Astrocyte (in vitro differentiated cells and primary cell): Measurements from ENCODE around the gene TIMP2. TPM values are rescaled to one million over a fixed set of nuclear protein-coding genes. Genes with fewer than 3 reads are reported as not detected.
"Not testable (repeated sequence)": the region's sequence is repeated elsewhere in the genome, so short reads cannot be mapped to it uniquely, and the experiment has no call there.

ENCODE experiments used
- DNase-seq: peaks from one replicate; pipeline ENCODE4 v3.0.0-alpha.2; 2010; ENCODE audit warnings: low read depth
- FAIRE-seq: peaks from 2 replicates; lab custom pipeline; 2011; peaks lifted over from hg19 to GRCh38; lab: Jason Lieb, UNC
- H2AFZ ChIP-seq: 2 replicates; pipeline ENCODE4 v1.6.0; 2012; ENCODE audit warnings: low read depth, low read length, inconsistent platforms
- H3K27ac ChIP-seq: 2 replicates; pipeline ENCODE4 v1.5.1; 2011; ENCODE audit warnings: low read depth, low read length, inconsistent platforms
- H3K27me3 ChIP-seq: 2 replicates; pipeline ENCODE4 v1.6.0; 2011; ENCODE audit warnings: low read length, inconsistent platforms; ENCODE audit not compliant: insufficient read depth
- H3K36me3 ChIP-seq: 2 replicates; pipeline ENCODE4 v1.5.1; 2011; ENCODE audit warnings: low read length, inconsistent platforms; ENCODE audit not compliant: insufficient read depth
- H3K4me1 ChIP-seq: 2 replicates; pipeline ENCODE4 v1.5.1; 2011; ENCODE audit warnings: low read length, inconsistent platforms; ENCODE audit not compliant: insufficient read depth
- H3K4me2 ChIP-seq: 2 replicates; pipeline ENCODE4 v1.6.0; 2012; ENCODE audit warnings: low read length, inconsistent platforms
- H3K4me3 ChIP-seq: 2 replicates; pipeline ENCODE4 v1.5.1; 2011; ENCODE audit warnings: low read depth, mild to moderate bottlenecking, low read length, inconsistent platforms; ENCODE audit not compliant: insufficient read depth
- H3K79me2 ChIP-seq: 2 replicates; pipeline ENCODE4 v1.6.0; 2012; ENCODE audit warnings: mild to moderate bottlenecking, low read length, inconsistent platforms; ENCODE audit not compliant: insufficient read depth
- H3K9ac ChIP-seq: 2 replicates; pipeline ENCODE4 v1.6.0; 2012; ENCODE audit warnings: mild to moderate bottlenecking, low read length, inconsistent platforms
- H3K9me3 ChIP-seq: 2 replicates; pipeline ENCODE4 v1.5.1; 2012; ENCODE audit warnings: low read depth, mild to moderate bottlenecking, low read length, inconsistent platforms; ENCODE audit not compliant: insufficient read depth
- H4K20me1 ChIP-seq: 2 replicates; pipeline ENCODE4 v1.6.0; 2012; ENCODE audit warnings: low read length, inconsistent platforms; ENCODE audit not compliant: insufficient read depth
- H3K27ac Mint-ChIP-seq: one replicate; pipeline ENCODE4 v1.8.0; 2021; ENCODE audit warnings: mild to moderate bottlenecking, mixed read lengths; ENCODE audit not compliant: unreplicated experiment
- H3K27me3 Mint-ChIP-seq: one replicate; pipeline ENCODE4 v1.8.0; 2021; ENCODE audit warnings: low read depth, mixed read lengths; ENCODE audit not compliant: unreplicated experiment
- H3K36me3 Mint-ChIP-seq: one replicate; pipeline ENCODE4 v1.8.0; 2021; ENCODE audit warnings: low read depth, mixed read lengths; ENCODE audit not compliant: unreplicated experiment
- H3K4me1 Mint-ChIP-seq: one replicate; pipeline ENCODE4 v1.8.0; 2021; ENCODE audit warnings: low read depth, mixed read lengths; ENCODE audit not compliant: unreplicated experiment
- H3K4me3 Mint-ChIP-seq: one replicate; pipeline ENCODE4 v1.8.0; 2021; ENCODE audit warnings: mild to moderate bottlenecking, moderate library complexity, mixed read lengths; ENCODE audit not compliant: unreplicated experiment
- H3K9me3 Mint-ChIP-seq: one replicate; pipeline ENCODE4 v1.8.0; 2021; ENCODE audit warnings: mild to moderate bottlenecking, mixed read lengths; ENCODE audit not compliant: unreplicated experiment
- EZH2 ChIP-seq: IDR thresholded peaks from 2 replicates; pipeline ENCODE4 v1.6.1; 2012; ENCODE audit warnings: mild to moderate bottlenecking, low read length, inconsistent platforms; ENCODE audit not compliant: insufficient read depth
- total RNA-seq: library from RNA; stranded (reverse); gene quantifications from 2 replicates; pipeline ENCODE4 v1.2.1, GENCODE V29; 2021
- TF ChIP-seq, protein P1 (sequence below): IDR thresholded peaks from 2 replicates; pipeline ENCODE4 v1.5.1; 2011; ENCODE audit warnings: low read depth, mild to moderate bottlenecking, inconsistent platforms, low read length, moderate library complexity; ENCODE audit not compliant: insufficient read depth

TIMP2 gene
- total RNA-seq, 1 donor from 2014 or later: 184 TPM

DNA sequence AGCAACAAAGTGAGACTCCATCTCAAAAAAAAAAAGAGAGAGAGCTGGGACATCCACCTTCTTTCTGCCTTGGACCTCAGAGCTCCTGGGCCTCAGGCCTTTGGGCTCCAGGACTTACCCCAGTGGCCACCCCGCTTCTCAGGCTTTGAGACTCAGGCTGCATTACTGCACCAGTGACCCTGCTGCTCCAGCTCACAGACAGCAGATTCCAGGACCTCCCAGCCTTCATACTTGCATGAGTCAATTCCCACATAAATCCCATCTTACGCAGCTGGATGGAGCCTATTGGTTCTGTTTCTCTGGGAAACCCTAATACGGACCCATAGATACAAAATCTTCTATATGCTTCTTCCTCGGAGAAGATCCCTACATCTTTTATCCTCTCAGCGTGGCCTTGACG, 20.1 kb downstream of the TIMP2 start:
- Histone ChIP-seq H3K9me3 (no peaks in the 10 kb centered on the region), H3K4me2 (no peak overlapping the region), H3K27ac (no peak overlapping the region), H3K9ac (no peak overlapping the region), H2AFZ (no peak overlapping the region), H3K4me3 (no peak overlapping the region), H3K79me2 (peaks cover 98% of the 10 kb centered on the region), H3K36me3 (peaks cover 14% of the 10 kb centered on the region), H3K27me3 (no peaks in the 10 kb centered on the region), H3K4me1 (peaks cover 17% of the 10 kb centered on the region), H4K20me1 (peaks cover 95% of the 10 kb centered on the region)
- H3K27me3 Mint-ChIP-seq: no peaks in the 10 kb centered on the region
- FAIRE-seq (no peak), DNase-seq (no peak)
- H3K9me3 Mint-ChIP-seq: no peaks in the 10 kb centered on the region
- H3K4me3 Mint-ChIP-seq: no peak overlapping the region
- peaks cover 19% of the 10 kb centered on the region for H3K4me1 Mint-ChIP-seq
- TF ChIP-seq EZH2: no peak
- TF ChIP-seq, protein P1, sequence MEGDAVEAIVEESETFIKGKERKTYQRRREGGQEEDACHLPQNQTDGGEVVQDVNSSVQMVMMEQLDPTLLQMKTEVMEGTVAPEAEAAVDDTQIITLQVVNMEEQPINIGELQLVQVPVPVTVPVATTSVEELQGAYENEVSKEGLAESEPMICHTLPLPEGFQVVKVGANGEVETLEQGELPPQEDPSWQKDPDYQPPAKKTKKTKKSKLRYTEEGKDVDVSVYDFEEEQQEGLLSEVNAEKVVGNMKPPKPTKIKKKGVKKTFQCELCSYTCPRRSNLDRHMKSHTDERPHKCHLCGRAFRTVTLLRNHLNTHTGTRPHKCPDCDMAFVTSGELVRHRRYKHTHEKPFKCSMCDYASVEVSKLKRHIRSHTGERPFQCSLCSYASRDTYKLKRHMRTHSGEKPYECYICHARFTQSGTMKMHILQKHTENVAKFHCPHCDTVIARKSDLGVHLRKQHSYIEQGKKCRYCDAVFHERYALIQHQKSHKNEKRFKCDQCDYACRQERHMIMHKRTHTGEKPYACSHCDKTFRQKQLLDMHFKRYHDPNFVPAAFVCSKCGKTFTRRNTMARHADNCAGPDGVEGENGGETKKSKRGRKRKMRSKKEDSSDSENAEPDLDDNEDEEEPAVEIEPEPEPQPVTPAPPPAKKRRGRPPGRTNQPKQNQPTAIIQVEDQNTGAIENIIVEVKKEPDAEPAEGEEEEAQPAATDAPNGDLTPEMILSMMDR: no peak
- H3K36me3 Mint-ChIP-seq: peaks cover 17% of the 10 kb centered on the region
- H3K27ac Mint-ChIP-seq: no peak overlapping the region

DNA sequence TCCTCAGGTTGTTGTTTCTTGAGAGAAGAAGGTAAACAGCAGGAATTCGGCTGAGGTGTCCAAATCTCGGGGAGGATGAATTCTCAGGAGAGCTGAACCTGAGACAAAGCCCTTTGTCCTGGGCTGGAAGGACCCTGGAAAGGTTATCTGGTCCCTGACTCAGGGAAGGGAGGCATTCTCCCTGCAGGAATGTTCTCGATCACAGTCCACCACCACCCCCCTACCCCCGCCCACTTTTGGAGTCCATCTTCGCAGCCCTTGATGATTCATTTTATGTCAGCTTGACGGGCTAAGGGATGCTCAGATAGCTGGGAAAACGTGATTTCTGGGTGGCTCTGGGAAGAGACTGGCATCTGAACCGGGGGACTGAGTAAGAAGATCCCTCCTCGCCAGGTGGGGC, 20.8 kb downstream of the TIMP2 start:
- Histone ChIP-seq H3K4me1 (peaks cover 17% of the 10 kb centered on the region), H3K9ac (no peak overlapping the region), H3K79me2 (peaks cover 98% of the 10 kb centered on the region), H3K27me3 (no peaks in the 10 kb centered on the region), H3K4me2 (no peak overlapping the region), H4K20me1 (peaks cover 95% of the 10 kb centered on the region), H3K27ac (no peak overlapping the region), H2AFZ (no peak overlapping the region), H3K4me3 (no peak overlapping the region), H3K9me3 (no peaks in the 10 kb centered on the region), H3K36me3 (peaks cover 14% of the 10 kb centered on the region)
- Mint-ChIP-seq H3K27me3 (no peaks in the 10 kb centered on the region), H3K27ac (no peak overlapping the region), H3K4me3 (no peak overlapping the region), H3K9me3 (no peaks in the 10 kb centered on the region), H3K36me3 (peaks cover 19% of the 10 kb centered on the region), H3K4me1 (peaks cover 23% of the 10 kb centered on the region)
- no peak for TF ChIP-seq EZH2
- TF ChIP-seq, protein P1: no peak
- DNase-seq (no peak), FAIRE-seq (no peak)

DNA sequence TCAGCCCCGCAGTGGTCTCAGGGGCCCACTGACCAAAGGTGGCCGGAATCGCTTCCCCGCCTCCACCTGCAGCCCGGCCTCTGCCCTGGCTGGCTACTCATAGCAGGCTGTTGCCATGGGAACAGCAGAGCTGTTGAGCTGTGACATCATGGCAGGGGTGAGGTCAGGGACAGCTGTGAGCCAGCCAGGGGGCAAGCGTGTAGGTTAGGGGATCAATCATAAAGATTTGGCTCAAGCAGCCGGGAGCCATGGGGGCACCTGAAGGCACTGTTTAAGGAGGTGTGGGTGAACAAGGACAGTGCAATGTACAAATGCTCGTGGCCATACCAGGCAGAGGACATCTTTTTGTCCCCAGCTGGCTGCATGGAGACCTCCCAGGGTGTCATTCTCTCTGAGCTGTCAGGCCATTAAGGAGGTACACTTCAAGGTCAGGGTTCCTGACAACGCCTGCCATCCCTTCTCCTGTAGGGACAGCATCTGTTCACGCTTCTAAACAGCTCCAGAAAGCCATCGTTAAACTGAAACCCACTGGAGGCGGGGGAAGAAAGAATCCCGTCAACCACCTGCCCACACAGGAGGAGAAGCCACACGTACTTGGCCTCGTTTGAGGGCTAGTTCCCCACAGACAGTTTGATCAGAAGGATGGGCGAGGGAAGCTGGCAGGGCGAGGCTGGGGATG, 21.9 kb downstream of the TIMP2 start, which contains the start of gene CEP295NL:
Gene CEP295NL (minus strand): TSS at position 101 of the 679 bp plus-strand sequence. CDS start 1,373 bp downstream, outside the sequence.
- H3K4me1 Mint-ChIP-seq: peaks cover 25% of the 10 kb centered on the region
- FAIRE-seq (no peak), DNase-seq (no peak)
- H3K36me3 Mint-ChIP-seq: peaks cover 19% of the 10 kb centered on the region
- no peak within 1 kb of the TSS for H2AFZ ChIP-seq
- H3K36me3 ChIP-seq: peaks cover 14% of the 10 kb centered on the region
- no peaks in the 10 kb centered on the region for H3K27me3 Mint-ChIP-seq
- H3K4me3 Mint-ChIP-seq: peak within 1 kb of the TSS; percentile 40
- H3K9me3 ChIP-seq: no peaks in the 10 kb centered on the region
- peak within 1 kb of the TSS; percentile 19 for H3K4me2 ChIP-seq
- H3K27ac Mint-ChIP-seq: peak within 1 kb of the TSS; percentile 81
- peaks cover 95% of the 10 kb centered on the region for H4K20me1 ChIP-seq
- H3K27me3 ChIP-seq: no peaks in the 10 kb centered on the region
- TF ChIP-seq EZH2: no peak
- TF ChIP-seq, protein P1: no peak
- no peaks in the 10 kb centered on the region for H3K9me3 Mint-ChIP-seq
- no peak within 1 kb of the TSS for H3K9ac ChIP-seq
- H3K4me3 ChIP-seq: no peak within 1 kb of the TSS
- peaks cover 98% of the 10 kb centered on the region for H3K79me2 ChIP-seq
- peaks cover 17% of the 10 kb centered on the region for H3K4me1 ChIP-seq
- H3K27ac ChIP-seq: peak within 1 kb of the TSS; percentile 25

DNA sequence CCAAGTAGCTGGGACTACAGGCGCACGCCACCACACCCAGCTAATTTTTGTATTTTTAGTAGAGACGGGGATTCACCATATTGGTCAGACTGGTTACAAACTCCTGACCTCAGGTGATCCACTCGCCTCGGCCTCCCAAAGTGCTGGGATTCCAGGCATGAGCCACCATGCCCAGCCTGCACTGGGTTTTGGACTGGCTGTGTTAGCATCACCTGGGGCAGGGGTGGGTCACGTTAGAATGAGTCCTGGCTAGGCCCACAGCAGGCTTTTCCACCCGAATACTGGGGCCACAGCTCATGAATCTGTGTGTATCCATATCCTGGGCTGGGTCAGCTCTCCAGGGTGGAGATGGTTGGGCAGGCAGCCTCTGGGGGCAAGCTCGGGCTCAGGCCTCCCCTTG, 23.0 kb downstream of the TIMP2 start:
- Histone ChIP-seq H3K27ac (peak overlapping the region; percentile 11), H3K4me1 (peaks cover 17% of the 10 kb centered on the region), H3K79me2 (peaks cover 98% of the 10 kb centered on the region), H4K20me1 (peaks cover 95% of the 10 kb centered on the region), H3K36me3 (peaks cover 14% of the 10 kb centered on the region)
- H3K9ac ChIP-seq, H3K4me3 Mint-ChIP-seq, H3K27me3 Mint-ChIP-seq, H3K27me3 ChIP-seq, H3K9me3 Mint-ChIP-seq, H3K4me2 ChIP-seq, H3K4me3 ChIP-seq, FAIRE-seq, H3K27ac Mint-ChIP-seq, H2AFZ ChIP-seq, DNase-seq, H3K9me3 ChIP-seq: not testable (repeated sequence)
- peaks cover 22% of the 10 kb centered on the region for H3K36me3 Mint-ChIP-seq
- H3K4me1 Mint-ChIP-seq: peaks cover 25% of the 10 kb centered on the region
